ENCODE results near the gene C6orf132. TPM values are rescaled to one million over a fixed set of nuclear protein-coding genes. Genes with fewer than 3 reads are reported as not detected.

C6orf132 gene
- total RNA-seq, 1 experiment from 2014 or later, result not detected

DNA sequence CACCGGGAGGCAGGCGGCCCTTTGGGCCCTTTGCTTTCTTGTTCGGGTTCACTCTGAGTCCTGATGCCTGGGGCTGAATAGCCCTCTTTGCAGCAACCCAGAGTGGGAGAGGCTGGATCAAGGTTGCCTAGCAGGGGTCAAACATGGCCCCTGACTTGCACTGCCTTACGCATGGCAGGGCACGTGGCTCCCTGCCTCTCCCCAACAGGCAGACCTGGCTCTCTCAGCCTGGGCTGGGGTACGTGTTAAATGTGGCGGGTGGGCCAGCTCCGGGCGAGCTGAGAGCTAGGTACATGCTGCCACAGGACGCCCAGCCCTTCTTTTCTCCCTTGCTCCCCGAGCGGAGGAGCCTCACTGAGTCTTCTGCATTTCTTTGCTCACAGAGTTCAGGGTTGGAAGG, 7.3 kb downstream of the C6orf132 start:
- DNase-seq (ENCODE audit: low read depth), result no peak

DNA sequence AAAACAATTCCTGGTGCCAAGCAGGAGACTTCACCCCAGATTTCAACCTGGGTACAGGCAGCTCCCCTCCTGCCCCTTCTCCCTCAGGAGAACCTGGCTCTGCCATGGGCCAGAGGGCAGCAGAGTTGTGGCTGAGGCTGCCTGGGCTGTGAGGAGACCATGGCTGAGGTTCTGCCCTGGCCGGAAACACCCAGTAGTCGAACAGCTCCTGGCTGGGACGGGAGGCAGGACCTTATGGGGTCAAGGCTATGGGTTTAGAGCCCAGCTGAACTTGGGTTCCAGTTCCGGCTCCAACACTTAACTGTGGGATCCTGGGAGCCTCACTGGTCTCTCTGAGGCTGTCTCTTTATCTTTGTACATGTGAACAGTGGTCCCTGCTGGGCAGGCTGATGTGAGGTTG, 8.5 kb downstream of the C6orf132 start:
- DNase-seq (ENCODE audit: low read depth), result no peak

DNA sequence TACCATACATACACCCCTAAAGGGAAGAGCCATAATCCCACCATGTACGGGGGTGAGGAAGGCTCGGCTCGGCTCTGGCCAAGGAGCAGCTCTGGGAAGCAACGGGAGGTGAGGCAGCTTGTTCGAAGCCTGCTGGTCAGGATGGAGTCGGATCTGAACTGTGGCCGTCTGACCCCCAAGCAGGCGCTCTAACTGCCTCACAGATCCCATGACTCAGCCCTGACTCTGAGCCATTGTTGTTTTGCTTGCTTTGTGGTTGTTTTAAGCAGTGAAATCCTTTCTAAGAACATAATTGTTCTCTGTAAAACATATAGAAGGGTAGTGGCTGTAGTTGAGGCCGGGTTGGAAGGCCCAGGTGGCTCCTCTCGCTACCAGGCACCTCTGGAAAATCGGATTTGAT, 10.9 kb downstream of the C6orf132 start:
- peak; percentile 53 for DNase-seq (ENCODE audit: low read depth)

DNA sequence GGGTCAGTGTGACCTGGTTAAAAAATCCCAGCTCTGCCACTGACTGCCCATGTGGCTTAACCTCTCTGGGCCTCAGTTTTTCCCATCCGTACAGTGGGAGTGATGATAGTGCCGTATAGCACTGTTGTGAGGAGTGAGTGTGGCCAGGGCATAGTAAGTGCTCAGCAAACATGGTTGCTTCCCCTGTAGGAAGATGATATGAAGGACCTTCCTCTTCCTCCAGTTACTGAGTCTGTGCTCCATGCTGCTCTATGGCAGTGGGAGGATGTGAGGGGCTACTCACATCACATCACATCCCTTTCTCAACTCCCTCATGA, 13.1 kb downstream of the C6orf132 start:
- DNase-seq (ENCODE audit: low read depth), result no peak

DNA sequence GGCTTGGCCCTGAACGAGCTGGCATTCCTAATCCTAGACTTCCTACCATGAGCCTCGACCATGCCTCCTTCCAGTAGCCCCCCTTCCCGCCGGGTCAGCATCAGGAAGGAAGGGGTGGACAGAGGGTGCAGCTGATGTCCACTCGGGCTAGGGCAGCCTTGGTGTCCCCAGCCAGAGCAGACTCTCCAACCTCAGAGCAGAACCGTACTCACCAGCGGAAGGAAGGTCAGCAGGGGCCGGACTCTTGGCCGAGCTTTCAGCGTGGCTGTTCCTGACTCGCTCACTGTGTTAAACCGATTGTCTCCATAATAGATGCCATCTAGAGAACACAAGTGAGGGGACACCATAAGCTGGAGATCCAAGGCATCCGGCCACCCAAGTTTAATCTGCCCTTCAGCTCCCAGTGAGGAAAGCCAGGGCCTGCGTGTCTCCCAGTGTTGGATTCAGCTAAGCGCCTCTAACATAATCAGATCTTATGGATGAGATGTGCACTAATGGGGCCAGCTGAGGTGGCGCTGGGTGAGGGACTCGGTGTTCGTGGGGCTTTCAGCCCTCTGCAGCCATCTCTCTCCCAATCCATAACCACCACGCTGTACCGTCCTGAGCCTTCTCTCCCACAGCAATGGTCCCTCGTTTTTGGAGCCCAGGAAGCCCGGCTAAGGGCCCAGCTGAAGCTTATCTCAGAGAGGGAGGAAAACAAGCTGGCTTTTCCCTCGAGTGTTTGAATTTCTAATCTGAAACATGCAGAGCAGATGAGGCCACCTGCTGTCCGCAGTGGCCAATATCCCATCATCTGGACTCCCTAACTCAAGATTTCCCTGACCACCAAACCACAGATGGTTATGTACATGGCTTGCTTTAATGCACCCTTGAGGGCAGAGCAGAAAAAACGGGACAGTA, 13.7 kb downstream of the C6orf132 start:
- peak; percentile 21 for DNase-seq (ENCODE audit: low read depth)

DNA sequence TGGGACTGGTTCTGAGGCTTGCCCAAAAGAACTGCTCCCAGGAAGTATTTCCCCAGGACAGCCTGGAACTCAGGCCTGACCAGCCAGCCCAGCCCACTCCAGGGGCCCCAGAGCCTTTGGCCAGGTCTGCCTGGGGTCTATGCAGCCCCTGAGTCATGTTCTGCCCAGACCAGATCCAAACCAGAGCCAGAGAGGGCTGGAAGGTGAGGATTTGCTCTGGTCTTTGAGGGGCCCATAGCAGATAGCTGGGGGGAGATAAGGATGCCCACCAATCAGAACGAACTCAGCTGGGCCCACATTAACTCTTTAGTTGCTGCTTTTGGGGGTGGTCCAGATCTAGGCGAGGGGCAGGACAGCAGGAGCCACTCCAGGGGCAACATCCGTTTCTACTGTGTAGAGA, 16.8 kb downstream of the C6orf132 start:
- DNase-seq (ENCODE audit: low read depth), result no peak

DNA sequence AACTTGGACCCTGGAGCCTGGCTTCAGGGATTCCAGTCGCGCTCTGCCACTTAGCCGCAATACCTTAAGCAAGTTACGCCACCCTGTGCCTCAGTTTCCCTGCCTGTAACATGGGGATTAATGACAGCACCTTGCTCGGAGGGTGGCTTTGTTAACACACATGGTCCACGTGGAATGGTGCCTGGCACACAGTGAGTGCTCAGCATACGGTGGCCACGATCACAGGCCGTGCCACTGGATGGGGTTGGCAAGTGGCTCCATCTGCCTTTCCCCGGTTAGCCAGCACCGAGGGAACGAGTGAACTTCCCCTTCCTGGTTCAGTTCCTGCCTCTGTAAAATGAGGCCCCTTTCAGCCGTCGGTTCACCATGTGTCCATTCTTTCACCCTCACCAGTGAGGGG, 17.2 kb downstream of the C6orf132 start:
- DNase-seq (ENCODE audit: low read depth), result no peak

DNA sequence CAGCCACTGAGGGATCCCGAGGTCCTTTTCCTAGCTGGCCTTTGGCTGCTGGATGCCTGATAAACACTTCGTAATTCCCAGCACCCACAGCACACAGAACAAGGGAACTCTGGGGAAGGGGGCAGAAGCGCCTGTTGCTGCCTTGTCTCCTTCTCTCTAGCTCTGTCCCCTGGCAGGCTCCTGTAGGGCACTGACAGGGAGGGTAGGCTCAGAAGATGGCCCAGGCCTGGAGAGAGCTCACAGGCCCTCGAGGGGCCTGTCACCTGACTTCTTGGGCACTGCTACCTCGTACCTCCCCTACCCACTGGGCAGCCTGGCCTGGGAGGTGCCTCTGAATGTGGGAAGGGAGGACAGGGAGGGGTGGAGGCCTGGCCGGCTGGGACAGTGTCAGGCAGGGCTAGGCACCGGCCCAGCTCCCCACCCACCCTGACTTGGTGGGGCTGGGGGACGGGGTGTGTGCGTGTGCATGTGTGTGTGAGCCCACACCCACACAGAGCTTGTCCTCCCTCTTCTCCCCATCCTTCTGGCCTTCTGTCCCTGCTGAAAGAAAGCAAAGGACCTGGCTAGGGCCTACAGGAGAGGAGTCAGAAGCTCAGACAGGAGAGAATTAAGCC, 18.1 kb downstream of the C6orf132 start:
- DNase-seq (ENCODE audit: low read depth), result no peak

DNA sequence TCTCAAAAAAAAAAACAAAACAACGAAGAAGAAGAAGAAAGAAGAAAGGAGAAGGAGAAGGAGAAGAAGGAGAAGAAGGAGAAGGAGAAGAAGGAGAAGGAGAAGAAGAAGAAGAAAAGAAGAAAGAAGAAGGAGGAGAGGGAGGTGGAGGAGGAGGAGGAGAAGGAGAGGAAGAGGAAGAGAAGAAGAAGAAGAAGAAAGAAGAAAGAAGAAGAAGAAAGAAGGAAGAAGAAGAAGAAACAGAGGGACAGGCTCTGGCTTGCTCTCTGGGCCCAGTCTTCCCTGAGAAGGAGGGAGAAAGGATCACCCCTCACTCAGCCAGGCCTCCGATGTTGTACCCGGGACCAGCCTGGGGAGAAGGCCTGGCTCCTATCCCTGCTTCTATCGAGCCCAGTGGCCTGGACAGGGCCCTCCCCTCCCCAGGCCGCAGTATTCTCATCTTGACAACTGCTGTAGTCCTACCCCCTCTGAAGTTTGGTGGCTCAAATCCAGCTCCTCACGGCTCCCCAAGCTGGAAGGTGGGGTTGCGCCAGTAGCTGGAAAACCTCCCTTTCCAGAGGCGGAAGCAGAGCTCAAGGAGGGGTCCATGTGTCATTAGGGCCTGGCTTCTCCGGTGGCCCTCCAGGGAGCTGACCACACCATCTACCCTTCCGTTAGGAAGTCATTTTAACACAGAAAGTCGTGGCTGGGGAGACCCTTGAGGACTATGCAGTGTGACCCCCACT, 18.9 kb downstream of the C6orf132 start:
- DNase-seq (ENCODE audit: low read depth), result no peak

DNA sequence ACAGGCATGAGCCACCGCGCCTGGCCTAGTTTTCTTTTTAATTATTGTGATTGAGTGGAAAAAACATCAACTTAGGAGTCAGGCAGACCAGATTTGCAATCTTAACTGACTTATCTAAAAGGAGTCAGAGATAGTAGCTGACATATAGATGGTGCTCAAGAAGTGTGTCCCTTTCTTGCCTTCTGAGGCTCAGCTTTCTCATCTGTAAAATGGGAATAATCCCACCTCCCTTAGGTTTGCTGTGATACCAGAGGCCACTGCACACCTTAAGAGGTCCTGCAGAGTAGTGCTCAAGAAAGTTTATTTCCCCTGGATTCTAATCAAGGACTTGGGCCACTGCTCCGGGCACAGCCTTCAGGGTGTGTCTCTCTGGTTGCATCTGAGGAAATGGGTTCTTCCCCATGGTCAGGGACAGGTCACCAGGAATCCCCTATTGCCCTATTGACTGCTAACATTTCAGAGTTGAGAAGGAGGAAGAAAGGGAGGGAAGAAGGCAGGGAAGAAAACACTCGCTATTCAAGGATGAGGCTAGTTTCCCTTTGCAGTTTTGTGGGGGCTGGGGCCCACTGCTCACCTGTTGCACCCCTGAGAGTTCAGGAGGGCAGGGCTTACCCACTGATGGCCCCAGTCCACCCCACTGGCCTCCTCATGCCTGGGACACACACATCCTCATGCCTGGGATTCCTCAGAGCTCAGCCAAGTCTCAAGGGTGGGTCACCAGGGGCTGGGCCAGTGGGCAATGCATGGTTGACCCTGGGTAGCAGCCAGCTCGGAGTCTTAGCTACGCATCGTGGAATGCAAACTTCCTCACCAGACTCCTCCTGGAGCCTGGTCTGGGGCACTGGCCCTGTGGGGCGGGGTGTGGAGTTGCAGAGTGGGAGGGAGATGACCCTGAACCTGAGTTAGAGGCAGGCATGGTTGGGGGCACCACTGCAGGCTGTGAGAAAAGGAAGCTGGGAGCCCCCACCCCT, 21.2 kb downstream of the C6orf132 start:
- DNase-seq (ENCODE audit: low read depth), result no peak

DNA sequence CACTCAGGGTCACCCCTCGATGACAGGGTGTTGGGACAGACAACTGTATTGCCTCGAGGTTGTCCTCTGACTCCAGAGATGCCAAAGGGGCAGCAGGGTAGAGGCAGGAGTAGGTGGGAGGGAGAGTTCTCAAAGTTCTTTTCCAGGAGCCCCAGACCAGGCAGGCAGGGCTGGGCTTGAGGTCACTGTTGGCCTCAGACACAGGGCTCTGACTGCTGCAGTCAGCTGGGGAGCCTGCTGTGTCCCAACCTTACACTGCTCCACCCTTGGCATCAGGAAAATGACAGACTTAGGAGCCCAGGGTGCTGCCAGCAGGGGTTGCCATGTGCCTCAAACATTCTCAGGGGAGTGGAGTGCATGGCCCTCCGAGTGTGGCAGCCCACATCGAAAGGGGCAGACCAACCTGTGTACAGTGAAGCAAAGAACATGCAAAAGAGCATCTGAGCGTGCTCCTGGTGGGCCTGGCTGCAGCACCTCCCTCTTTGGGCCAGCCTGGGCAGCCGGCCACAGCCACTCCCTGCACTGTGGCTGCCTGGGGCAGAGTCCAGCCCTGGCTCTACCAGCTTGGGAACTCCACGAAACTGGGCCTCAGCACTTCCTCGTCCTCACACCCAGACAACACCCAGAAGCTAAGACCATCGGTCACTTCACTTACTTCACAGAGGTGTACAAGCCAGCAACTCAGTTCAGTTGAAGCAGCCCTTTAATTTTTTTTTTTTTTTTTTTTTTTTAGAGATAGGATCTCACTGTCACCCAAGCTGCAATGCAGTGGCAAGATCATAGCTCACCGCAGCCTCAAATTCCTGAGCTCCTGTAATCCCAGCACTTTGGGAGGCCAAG, 24.0 kb downstream of the C6orf132 start:
- DNase-seq (ENCODE audit: low read depth), result peak; percentile 68

DNA sequence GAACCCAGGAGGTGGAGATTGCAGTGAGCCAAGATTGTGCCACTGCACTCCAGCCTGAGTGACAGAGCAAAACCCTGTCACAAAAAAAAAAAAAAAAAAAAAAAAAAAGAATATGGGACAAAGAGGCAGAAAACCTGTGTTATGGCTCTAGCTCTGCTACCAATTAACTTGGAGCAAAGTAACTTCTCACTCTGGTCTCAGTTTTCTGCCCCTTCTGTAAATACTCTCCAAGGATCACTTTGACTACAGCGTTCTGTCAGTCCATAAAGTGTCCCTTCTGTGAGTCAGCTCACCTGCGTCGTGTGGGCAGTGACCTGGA, 24.6 kb downstream of the C6orf132 start:
- DNase-seq (ENCODE audit: low read depth), result no peak

DNA sequence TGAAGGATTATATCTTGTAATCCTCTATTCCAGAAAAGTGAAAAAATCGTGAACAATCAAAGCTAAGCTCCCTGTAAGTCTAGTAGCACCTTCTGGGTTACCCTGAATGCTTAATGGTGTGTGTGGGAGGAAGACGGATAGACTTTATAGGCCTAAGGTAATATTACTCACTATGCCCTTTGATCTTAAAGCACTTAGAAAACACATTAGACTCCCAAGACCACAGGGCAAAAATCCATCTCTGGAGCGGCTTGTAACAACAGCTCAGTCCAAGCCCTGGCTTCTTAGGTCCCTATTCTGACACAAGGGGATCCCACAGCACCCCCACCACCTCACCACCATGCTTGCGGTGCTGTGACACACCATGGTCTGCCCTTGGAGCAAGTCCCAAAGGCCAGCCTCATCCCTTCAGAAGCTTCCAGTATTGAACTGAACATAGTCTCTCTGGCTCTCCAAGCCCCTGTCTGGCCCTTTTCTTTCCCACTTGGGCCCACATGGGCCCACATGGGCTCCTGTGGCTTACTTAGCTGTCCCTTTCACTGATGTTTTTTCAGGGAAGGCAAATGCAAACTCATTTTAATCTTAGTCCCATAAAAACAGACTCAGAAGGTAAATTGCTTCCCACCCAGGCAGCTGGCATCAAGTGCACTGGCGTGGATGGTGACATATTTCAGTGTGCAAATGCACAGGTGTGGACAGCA, 28.3 kb downstream of the C6orf132 start:
- peak; percentile 87 for DNase-seq (ENCODE audit: low read depth)

DNA sequence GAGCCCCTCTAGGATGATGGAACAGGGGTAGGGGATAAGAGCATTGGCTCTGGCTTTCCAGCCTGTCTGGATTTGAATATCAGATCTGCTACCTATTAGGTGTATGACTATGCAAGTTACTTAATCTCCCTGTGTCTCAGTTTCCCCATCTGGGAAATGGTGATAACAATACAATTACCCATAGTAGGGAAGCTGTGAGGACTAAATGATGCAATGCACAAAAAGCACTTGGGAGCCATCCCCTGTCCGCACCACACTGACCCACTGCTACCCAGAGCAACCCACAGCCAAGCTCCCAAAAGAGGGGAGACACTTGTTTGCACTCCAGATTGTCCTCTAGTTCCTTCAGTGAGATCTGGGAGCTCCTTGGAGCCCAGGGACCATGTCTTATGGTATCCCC, 30.1 kb downstream of the C6orf132 start:
- DNase-seq (ENCODE audit: low read depth), result no peak

DNA sequence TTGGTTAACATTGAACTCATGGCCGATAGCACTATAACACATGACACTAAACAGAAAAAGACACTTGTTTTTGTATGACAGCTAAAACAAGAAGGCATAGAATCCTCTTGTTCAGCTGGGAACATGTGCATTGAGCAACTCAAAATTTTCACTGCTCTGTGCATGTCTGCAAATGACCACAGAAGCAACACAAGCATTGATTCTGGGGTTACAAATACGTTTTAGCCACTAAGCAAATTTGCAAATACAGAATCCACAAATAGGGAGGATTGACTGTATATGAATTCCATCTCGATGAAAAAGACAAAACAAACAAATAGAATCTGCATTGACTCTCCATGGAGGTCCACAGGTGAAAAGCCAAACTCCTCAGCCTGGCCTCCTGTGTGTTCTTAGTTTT, 31.7 kb downstream of the C6orf132 start:
- DNase-seq (ENCODE audit: low read depth), result no peak

DNA sequence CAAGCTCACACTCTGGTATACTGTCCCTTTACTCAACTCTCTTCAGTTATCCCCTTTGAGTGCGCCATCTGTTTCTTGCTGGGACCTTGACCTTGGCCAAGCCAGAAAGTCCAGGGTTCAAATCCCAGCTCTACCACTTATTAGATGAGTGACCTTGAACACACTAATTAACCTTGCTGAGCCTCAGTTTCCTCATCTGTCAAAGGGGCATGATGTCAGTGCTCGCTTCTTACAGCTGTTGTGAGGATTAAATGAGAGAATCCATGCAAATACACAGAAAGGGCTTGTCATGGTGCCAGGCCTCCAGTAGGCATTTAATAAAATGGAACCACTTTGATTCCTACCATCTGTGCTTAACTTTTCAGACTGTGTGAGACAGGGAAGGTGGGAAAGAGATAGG, 34.3 kb downstream of the C6orf132 start:
- no peak for DNase-seq (ENCODE audit: low read depth)

DNA sequence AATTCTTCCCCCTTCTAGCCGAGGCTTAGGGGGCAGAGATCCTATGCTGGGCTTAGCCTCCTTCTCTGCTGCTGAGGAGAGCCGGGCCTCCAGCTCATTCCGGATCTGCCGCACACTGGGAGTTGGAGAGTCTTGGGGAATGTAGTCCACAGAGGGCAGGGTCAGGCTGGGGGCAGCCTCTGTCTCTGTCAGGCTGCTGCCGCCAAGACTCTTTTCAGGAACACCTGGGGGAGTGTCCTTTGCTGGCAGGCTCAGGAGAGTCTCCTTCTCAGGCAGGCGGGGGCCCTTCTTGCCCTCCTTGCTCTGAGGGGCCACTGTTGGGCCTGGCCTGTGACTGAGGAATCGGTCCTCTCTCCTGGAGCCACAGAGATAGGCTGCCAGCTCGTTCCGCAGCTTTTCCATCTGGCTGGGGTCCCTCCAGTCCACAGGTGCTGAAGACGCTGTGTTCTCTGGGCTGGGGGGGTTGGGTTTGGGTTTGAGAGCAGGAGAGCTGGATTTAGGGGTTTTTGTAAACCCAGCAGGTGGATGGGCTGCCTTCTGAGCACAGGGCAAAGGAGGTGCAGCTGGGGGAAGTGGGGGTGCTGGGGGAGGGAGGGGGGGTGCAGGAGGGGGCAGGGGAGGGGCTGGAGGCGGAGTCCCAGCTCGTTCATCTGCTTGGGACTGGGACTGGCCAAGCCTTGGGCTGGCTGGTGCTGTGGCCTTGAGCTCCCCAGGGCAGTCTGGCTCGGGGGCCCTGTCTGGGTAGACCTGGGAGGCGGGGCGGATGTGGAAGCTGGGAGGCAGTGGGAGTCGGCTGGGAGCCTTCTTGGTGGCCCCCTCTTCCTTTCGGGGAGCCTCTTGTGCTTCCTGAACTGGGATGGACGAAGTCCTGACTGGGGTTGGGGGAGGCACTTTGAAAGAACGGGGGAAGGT, 36.1 kb downstream of the C6orf132 start:
- no peak for DNase-seq (ENCODE audit: low read depth)

DNA sequence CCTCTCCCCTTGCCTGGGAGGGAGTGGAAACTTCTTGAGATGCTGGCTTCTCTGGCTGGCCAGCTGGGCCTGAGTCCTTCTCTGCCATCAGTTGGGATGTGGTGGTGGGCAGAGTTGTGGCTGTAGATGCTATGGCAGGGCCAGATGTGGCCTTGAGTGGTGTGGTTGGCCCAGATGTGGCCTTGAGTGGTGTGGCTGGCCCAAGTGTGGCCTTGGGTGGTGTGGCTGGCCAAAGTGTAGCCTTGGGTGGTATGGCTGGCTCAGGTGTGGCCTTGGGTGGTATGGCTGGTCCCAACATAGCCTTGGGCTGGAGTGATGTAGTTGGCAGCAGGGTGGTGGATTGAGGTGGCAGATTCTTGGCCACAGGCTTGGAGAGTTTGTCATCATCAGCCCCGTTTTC, 36.7 kb downstream of the C6orf132 start:
- DNase-seq (ENCODE audit: low read depth), result no peak

DNA sequence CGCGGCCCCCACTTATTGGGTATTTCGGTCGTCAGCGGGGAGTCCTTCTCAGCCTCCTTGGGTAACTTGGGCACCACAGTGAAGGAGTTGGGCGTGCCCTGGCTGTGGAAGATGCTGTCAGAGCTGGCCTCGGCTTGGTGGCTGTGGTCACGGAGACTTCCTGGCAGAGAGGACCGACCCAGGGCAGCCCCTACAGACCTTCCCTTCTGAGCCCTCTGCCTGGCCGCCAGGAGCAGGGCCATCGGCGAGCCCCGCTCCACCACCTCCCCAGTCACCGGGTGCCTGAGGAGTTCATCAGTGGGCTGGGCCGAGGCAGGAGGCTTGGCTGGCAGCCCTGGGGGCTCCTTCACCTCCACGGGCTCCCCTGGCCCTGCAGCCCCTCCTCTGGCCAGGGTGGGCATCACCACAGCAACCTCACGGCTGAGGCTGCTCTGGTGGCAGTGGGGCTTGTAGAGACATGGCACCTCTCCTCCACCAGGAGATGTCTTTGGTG, 37.2 kb downstream of the C6orf132 start:
- DNase-seq (ENCODE audit: low read depth), result no peak

All from RPMI7951 (cell line).